GM13977 (cell line): Measurements from ENCODE around the gene ODAD2.

Experiments used
- DNase-seq: peaks from one replicate; pipeline ENCODE4 v3.0.0; 2012; ENCODE audit warnings: low spot score
- CTCF ChIP-seq: IDR thresholded peaks from 2 replicates; pipeline ENCODE4 v1.5.1; 2012; ENCODE audit warnings: mild to moderate bottlenecking, control low read depth; ENCODE audit not compliant: insufficient read depth; ENCODE audit errors: extremely low read depth, missing control alignments
- in situ Hi-C: fragments of 300-500 bp; cut with MboI; formaldehyde crosslinking; loops from one replicate; pipeline ENCODE4 v1.12.0; 2022; ENCODE audit warnings: low sequenced_read_pairs, low pct_unique_long_range_greater_than_20kb, mixed read lengths, inconsistent platforms; ENCODE audit not compliant: unreplicated experiment

ODAD2 gene

DNA sequence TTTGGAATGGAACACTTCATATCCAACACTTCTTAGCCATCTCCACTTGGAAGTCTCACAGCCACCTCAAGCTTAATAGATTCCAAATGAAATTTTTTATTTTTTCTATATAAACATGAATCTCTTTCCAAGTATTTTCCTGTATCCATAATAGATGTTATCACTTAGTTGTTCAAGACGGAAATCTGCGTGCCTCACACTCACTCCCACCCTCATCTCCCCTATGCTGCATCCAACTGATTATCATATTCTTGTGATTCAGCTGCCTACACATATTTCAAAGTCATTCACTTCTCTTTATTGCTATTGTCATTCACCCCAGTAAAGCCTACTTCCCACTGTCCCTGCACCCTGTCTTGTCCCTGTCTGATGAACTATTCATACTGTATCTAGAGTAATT is 183.0 kb downstream of the ODAD2 start:
- in situ Hi-C loops = no loop called here
- DNase-seq = no peak
- no peak for TF ChIP-seq CTCF

DNA sequence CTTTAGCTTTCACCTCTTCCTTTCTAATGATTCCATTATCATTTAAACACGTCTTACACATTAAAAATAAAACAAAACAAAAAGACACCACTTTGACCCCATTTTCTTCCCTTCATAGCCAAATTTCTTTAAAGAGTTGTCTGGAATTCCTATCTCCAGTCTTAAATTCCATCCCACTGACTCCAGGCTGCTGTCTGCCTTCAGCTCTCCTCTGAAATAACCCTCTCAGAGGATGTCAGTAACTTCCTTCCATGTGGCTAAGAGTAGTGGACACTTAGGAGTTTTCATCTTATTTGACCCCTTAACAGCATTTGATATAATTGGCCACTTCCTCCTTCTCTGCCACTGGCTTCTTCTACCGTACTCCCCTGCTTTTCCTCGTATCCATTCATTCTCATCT is 183.6 kb downstream of the ODAD2 start:
- in situ Hi-C loops = no loop called here
- no peak for TF ChIP-seq CTCF
- no peak for DNase-seq

DNA sequence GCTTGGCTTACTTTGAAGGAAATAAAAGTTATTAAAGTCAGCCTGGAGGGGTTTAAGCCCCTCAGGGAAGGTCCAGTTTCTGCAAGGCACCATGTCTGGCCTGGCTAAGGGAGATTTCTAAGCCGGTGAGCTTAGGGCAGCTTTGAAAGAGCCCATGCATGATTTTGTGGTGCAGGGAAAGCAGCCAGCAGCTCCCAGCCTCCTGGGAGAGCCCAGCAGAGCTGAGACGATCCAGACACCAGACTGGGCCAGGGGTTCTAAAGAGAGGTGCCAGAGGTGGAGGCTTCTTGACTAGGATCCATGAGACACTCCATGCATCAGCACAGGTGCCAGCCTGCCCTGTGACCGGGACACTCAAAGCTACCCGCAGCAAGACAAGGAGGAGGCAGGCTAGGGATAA is 193.7 kb downstream of the ODAD2 start:
- no peak for TF ChIP-seq CTCF
- in situ Hi-C loops = no loop called here
- DNase-seq = no peak

- in situ Hi-C loops = no loop called here
- TF ChIP-seq CTCF = no peak
- DNase-seq = no peak
Measured at GRCh38 chr10:27804136-27804535, 194.7 kb downstream of the ODAD2 start.

DNA sequence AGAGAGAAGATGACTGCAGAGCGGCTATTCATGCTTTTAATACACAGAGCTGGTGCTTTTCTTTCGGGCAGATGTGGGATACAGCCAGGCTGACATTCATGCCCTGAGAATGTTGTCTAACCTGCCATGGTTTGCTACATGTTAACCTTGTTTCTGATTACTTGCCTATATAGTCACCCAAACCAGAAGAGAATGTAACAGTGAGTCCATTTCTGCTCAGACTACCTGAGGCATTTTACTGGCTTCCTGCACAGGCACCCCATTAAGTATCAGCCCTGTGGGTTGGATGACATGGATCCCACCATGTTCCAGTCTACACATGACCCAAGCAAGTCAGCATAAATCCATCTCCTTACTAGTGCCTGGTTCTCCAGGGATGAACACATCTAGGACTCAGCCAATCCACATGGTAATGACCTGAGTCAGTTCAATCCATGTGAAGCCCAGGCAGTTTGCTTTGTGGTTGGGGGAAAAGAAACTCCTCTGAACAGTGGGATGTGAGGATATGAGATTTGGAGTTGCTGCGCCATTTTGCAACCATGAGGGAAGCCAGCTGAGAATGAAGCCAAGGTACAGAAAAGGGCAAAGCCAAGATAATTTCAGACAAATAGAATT is 197.6 kb downstream of the ODAD2 start:
- no peak for TF ChIP-seq CTCF
- no peak for DNase-seq
- in situ Hi-C loops = no loop called here

GRCh38 chr10:27799046-27799445 is 199.8 kb downstream of the ODAD2 start:
- TF ChIP-seq CTCF = no peak
- DNase-seq = no peak
- in situ Hi-C loops = no loop called here

DNA sequence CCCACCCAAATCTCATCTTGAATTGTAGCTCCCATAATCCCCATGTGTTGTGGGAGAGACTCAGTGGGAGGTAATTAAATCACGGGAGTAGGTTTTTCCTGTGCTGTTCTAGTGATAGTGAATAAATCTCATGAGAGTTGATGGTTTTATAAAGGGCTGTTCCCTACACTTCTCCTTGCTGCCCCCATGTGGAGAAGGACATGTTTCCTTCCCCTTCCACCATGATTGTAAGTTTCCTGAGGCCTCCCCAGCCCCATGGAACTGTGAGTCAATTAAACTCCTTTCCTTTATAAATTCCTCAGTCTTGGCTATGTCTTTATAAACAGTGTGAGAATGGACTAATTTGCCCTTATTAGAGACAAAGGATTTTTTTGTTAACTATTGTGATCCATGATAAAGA is 204.7 kb downstream of the ODAD2 start:
- no peak for DNase-seq
- in situ Hi-C loops = no loop called here
- no peak for TF ChIP-seq CTCF
